Measurements from ENCODE around the gene FAM217B. TPM values are rescaled to one million over a fixed set of nuclear protein-coding genes. Genes with fewer than 3 reads are reported as not detected.

Gene FAM217B
- total and polyA plus RNA-seq, 7 donors: 1.9 to 29.2 (median 6.5) TPM

DNA sequence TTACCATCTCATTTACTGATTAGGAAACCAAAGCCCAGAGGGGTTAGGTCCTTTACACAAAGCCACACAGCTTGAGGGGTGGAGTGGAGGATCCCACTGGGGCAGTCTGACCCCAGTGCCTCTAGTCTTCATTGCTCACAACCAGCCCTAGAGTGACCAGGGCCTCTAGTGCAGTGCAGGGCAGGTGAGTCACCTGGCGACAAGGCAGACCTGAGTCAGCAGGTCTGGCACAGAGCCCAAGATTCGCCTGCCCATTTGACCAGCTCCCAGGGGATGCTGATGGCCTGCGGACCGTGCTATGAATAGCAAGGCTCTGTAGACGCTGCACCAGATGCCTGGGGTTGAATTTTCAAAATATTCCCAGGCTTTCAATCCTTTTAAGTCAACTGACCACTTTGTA lies 48.0 kb downstream of the FAM217B start:
- Histone ChIP-seq H3K4me3 (no peak overlapping the region), H3K27me3 (ENCODE audit: insufficient read depth in 3 of 3, low read length in 2 of 3) (no peaks in the 10 kb centered on the region), H3K36me3 (ENCODE audit: insufficient read depth in 1 of 2, low read depth in 1 of 2) (peaks cover 0 to 3% of the 10 kb centered on the region in 2 donors), H3K4me1 (no peaks in the 10 kb centered on the region), H3K27ac (no peak overlapping the region), H3K9me3 (no peaks in the 10 kb centered on the region)
- 50 to 65% (median 52%) methylated on average over 5 of the region's 5 CpGs for WGBS, 3 donors
- peak in 3 of 4 donors; percentile 32 to 84 (median 77) for ATAC-seq
- TF ChIP-seq, protein P1, sequence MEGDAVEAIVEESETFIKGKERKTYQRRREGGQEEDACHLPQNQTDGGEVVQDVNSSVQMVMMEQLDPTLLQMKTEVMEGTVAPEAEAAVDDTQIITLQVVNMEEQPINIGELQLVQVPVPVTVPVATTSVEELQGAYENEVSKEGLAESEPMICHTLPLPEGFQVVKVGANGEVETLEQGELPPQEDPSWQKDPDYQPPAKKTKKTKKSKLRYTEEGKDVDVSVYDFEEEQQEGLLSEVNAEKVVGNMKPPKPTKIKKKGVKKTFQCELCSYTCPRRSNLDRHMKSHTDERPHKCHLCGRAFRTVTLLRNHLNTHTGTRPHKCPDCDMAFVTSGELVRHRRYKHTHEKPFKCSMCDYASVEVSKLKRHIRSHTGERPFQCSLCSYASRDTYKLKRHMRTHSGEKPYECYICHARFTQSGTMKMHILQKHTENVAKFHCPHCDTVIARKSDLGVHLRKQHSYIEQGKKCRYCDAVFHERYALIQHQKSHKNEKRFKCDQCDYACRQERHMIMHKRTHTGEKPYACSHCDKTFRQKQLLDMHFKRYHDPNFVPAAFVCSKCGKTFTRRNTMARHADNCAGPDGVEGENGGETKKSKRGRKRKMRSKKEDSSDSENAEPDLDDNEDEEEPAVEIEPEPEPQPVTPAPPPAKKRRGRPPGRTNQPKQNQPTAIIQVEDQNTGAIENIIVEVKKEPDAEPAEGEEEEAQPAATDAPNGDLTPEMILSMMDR (IDR thresholded peaks at IDR 0.05): no peak
- intact Hi-C loops (cut with DNase I): no loop called here
- DNase-seq: peak in 1 of 2 donors; percentile 26

DNA sequence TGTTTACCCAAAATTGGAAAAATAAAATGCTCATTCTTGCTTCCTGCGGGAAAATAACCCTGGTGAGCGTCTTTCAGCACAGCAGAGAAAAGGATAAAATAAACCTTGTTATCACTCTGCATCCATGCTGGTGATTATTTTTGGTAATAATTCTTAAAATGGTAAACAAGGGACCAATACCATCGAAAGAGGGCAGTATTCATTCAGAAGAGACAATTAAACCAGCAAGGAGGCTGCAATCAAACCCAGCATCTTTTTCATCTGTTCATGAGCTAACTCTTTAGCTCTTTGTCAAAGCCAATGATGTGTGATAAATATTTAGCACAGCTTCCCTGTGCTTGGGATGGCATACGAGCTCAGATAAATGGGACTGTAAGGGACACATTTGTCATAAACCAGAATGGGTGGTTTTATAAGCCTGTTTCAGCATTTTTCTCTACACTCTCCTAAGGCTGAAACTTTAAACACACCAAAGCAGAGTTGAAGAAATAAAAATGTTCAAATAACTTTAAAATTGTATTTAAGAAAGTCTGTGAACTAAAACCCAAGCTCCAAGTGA lies 52.4 kb downstream of the FAM217B start:
- DNase-seq: no peak
- TF ChIP-seq, protein P1 (IDR thresholded peaks at IDR 0.05): no peak
- H3K27ac ChIP-seq: no peak overlapping the region
- no peak for ATAC-seq
- 84 to 88% (median 85%) methylated on average over 4 of the region's 4 CpGs for WGBS, 3 donors
- H3K4me3 ChIP-seq: no peak overlapping the region
- H3K36me3 ChIP-seq (ENCODE audit: insufficient read depth in 1 of 2, low read depth in 1 of 2): peaks cover 0 to 3% of the 10 kb centered on the region in 2 donors
- intact Hi-C loops (cut with DNase I): no loop called here
- no peaks in the 10 kb centered on the region for H3K9me3 ChIP-seq
- peaks cover 4% of the 10 kb centered on the region for H3K4me1 ChIP-seq
- no peaks in the 10 kb centered on the region for H3K27me3 ChIP-seq (ENCODE audit: insufficient read depth in 3 of 3, low read length in 2 of 3)

DNA sequence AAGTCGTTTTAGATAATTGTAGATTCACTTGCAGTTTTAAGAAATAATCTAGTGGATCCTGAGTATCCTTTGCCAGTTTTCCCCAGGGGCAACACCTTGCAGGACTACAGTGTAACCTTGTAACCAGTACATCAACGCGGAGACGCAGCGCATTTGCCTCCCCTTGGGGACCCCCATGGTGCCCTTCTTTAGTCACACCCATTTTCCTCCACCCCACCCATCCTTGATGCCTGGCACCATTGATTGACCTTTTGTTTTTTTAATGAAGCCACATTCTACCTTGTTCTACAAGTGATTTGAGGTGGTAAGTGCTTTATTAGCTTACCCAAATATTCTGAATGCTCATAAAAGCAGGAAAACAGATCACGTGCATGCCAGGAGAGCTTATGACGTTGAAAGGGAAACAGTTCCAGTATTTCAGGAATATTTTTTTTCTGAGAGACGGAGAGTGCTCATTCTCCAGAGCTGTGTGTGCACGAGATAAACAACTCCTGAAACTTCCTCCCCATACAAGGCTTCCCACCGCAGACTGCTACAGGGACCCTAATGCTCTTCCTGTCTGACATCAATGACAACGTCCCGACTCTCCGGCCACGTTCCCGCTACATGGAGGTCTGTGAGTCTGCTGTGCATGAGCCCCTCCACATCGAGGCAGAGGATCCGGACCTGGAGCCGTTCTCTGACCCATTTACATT lies 53.7 kb downstream of the FAM217B start:
- intact Hi-C loops (cut with DNase I): no loop called here
- TF ChIP-seq, protein P1 (IDR thresholded peaks at IDR 0.05): no peak
- Histone ChIP-seq H3K36me3 (ENCODE audit: insufficient read depth in 1 of 2, low read depth in 1 of 2) (peaks cover 0 to 3% of the 10 kb centered on the region in 2 donors), H3K27ac (no peak overlapping the region), H3K27me3 (ENCODE audit: insufficient read depth in 3 of 3, low read length in 2 of 3) (no peaks in the 10 kb centered on the region), H3K9me3 (no peaks in the 10 kb centered on the region), H3K4me3 (no peak overlapping the region), H3K4me1 (peaks cover 4% of the 10 kb centered on the region)
- ATAC-seq: no peak
- WGBS, 3 donors: 58 to 68% (median 63%) methylated on average over 18 of the region's 18 CpGs
- no peak for DNase-seq

DNA sequence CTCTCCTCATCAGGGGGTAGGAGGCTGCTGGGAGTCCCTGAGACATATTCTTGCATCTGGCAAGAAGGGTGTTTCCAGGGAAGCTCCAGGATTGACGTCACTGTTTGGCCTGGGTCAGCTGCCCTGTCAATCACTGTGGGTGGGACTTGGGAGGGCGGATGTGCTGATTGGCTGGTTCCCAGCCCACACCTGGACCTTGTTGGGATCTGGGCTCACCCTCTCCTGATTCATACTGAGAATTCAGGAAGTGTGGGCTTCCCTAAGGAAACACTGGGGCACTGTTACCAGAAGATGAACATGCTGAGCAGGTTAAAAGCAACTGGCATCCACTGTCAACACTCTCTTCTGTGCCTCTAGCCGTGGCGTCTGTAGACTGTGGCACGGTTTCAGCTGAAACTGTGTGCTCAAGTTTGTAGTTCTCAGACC lies 54.5 kb downstream of the FAM217B start:
- Histone ChIP-seq H3K36me3 (ENCODE audit: insufficient read depth in 1 of 2, low read depth in 1 of 2) (peaks cover 0 to 3% of the 10 kb centered on the region in 2 donors), H3K4me3 (no peak overlapping the region), H3K4me1 (peaks cover 4% of the 10 kb centered on the region), H3K27me3 (ENCODE audit: insufficient read depth in 3 of 3, low read length in 2 of 3) (no peaks in the 10 kb centered on the region), H3K27ac (no peak overlapping the region), H3K9me3 (no peaks in the 10 kb centered on the region)
- WGBS, 3 donors: 32 to 47% (median 41%) methylated on average over 5 of the region's 5 CpGs
- DNase-seq (no peak), ATAC-seq (peak in 1 of 4 donors; percentile 76)
- intact Hi-C loops (cut with DNase I): no loop called here
- TF ChIP-seq, protein P1 (IDR thresholded peaks at IDR 0.05): no peak

Data from psoas muscle (tissue), 8 donors.